DND-41 (cell line): ENCODE data around the gene TSC22D4.

Source experiments
- ATAC-seq: fragments of 200-7000 bp; cut with Tn5 transposase; 3 replicates; pipeline ENCODE4 v1.9.1; 2021; ENCODE audit warnings: low read depth; ENCODE audit not compliant: insufficient read depth
- DNase-seq: peaks from one replicate; pipeline ENCODE4 v3.0.0-alpha.2; 2020
- H2AFZ ChIP-seq: 2 replicates; pipeline ENCODE4 v1.6.0; 2012; ENCODE audit warnings: low read depth, low read length
- H3K27ac ChIP-seq: 2 replicates; pipeline ENCODE4 v1.5.1; 2012; ENCODE audit warnings: low read length, inconsistent platforms
- H3K27me3 ChIP-seq: fragments of 200-600 bp; sonication (generic); 2 replicates; pipeline ENCODE4 v1.6.0; 2012; ENCODE audit warnings: low read length, mild to moderate bottlenecking, inconsistent platforms; ENCODE audit not compliant: insufficient read depth, poor library complexity
- H3K36me3 ChIP-seq: 2 replicates; pipeline ENCODE4 v1.5.1; 2012; ENCODE audit warnings: low read length, inconsistent platforms; ENCODE audit not compliant: insufficient read depth
- H3K4me1 ChIP-seq: 2 replicates; pipeline ENCODE4 v1.5.1; 2012; ENCODE audit warnings: mild to moderate bottlenecking, low read length; ENCODE audit not compliant: insufficient read depth
- H3K4me2 ChIP-seq: 2 replicates; pipeline ENCODE4 v1.6.0; 2012; ENCODE audit warnings: mild to moderate bottlenecking, moderate library complexity, low read length, inconsistent platforms; ENCODE audit not compliant: insufficient read depth
- H3K4me3 ChIP-seq, 2 experiments: fragments of 200-600 bp in 1 of 2; shearing (Covaris generic) in 1 of 2; 2 replicates each; pipeline ENCODE4 v1.5.1; 2012 to 2016; ENCODE audit warnings: inconsistent platforms in 2 of 2, low read length in 2 of 2, mild to moderate bottlenecking in 2 of 2, low read depth in 1 of 2, moderate library complexity in 1 of 2
- H3K79me2 ChIP-seq: 2 replicates; pipeline ENCODE4 v1.6.0; 2012; ENCODE audit warnings: low read length, inconsistent platforms; ENCODE audit not compliant: insufficient read depth
- H3K9ac ChIP-seq: 2 replicates; pipeline ENCODE4 v1.6.0; 2012; ENCODE audit warnings: low read depth, mild to moderate bottlenecking, inconsistent platforms, low read length, moderate library complexity
- H3K9me3 ChIP-seq: 2 replicates; pipeline ENCODE4 v1.5.1; 2012; ENCODE audit warnings: low read length, moderate library complexity, mild to moderate bottlenecking, inconsistent platforms; ENCODE audit not compliant: insufficient read depth, severe bottlenecking
- H4K20me1 ChIP-seq: 2 replicates; pipeline ENCODE4 v1.6.0; 2012; ENCODE audit warnings: low read length; ENCODE audit not compliant: insufficient read depth
- EZH2 ChIP-seq: IDR thresholded peaks from 3 replicates; pipeline ENCODE4 v1.6.1; 2012; ENCODE audit warnings: borderline replicate concordance, low read depth, mild to moderate bottlenecking, moderate library complexity, low read length, inconsistent platforms; ENCODE audit not compliant: severe bottlenecking
- TF ChIP-seq, protein P1 (sequence below): IDR thresholded peaks from 2 replicates; pipeline ENCODE4 v1.5.1; 2012; ENCODE audit warnings: borderline replicate concordance, low read length, moderate library complexity, mild to moderate bottlenecking; ENCODE audit not compliant: poor library complexity, severe bottlenecking; ENCODE audit errors: extremely low read depth

TSC22D4 gene

GRCh38 chr7:100486111-100486636 lies 7.2 kb upstream of the TSC22D4 start:
- Histone ChIP-seq H3K9ac (no peak overlapping the region), H3K4me1 (peaks cover 13% of the 10 kb centered on the region), H3K27ac (no peak overlapping the region), H4K20me1 (peaks cover 2% of the 10 kb centered on the region; the same call in 1 of the 2 replicates), H3K36me3 (no peaks in the 10 kb centered on the region), H3K27me3 (peaks cover 7% of the 10 kb centered on the region), H2AFZ (no peak overlapping the region), H3K4me2 (no peak overlapping the region), H3K4me3 (no peak overlapping the region), H3K79me2 (no peaks in the 10 kb centered on the region), H3K9me3 (no peaks in the 10 kb centered on the region)
- DNase-seq: no peak
- ATAC-seq: no peak
- TF ChIP-seq, protein P1, sequence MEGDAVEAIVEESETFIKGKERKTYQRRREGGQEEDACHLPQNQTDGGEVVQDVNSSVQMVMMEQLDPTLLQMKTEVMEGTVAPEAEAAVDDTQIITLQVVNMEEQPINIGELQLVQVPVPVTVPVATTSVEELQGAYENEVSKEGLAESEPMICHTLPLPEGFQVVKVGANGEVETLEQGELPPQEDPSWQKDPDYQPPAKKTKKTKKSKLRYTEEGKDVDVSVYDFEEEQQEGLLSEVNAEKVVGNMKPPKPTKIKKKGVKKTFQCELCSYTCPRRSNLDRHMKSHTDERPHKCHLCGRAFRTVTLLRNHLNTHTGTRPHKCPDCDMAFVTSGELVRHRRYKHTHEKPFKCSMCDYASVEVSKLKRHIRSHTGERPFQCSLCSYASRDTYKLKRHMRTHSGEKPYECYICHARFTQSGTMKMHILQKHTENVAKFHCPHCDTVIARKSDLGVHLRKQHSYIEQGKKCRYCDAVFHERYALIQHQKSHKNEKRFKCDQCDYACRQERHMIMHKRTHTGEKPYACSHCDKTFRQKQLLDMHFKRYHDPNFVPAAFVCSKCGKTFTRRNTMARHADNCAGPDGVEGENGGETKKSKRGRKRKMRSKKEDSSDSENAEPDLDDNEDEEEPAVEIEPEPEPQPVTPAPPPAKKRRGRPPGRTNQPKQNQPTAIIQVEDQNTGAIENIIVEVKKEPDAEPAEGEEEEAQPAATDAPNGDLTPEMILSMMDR: no peak
- TF ChIP-seq EZH2: no peak

DNA sequence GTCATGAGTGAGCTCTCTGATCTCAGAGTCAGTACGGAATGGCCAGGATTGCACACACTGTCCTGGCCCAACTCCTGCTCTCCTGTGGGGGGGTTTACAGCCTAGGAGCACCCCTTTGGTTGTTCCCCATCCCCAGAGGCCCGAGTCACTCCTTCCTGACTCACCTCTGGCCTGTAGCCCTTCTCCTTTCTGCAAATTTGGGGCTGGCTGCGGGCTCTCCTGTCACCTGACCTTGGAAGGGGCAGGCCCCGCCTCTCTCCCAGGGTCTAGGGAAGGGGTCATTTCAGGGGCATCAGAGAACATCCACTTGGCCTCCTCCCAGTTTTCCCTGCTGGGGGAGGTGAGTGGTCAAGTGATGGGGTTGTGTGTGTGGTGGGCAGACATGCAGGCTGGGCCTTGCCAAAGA lies 6.5 kb upstream of the TSC22D4 start:
- peaks cover 13% of the 10 kb centered on the region for H3K4me1 ChIP-seq
- H3K4me2 ChIP-seq: no peak overlapping the region
- H3K4me3 ChIP-seq: no peak overlapping the region

DNA sequence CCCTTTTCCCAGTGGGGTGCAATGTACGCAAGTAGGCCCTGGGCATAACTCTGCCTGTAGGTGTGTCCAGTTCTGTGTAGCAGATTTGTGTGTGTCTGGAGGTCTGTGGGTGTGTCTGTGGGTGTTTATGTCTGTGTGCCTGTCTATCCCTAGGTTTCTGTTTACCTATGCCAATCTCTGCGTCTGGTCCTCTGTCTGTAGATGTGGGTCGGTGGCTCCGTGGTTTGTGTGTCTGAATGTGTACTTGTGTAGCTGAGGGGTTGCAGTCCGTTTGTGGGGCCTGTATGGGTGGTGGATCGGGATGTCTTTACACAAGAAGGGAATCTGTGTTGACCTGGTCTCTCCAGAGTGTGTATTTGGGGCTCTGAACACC lies 5.6 kb upstream of the TSC22D4 start:
- H3K4me3 ChIP-seq: no peak overlapping the region
- H3K4me1 ChIP-seq: peaks cover 15% of the 10 kb centered on the region
- TF ChIP-seq EZH2: no peak
- TF ChIP-seq, protein P1: no peak
- H3K36me3 ChIP-seq: no peaks in the 10 kb centered on the region
- peaks cover under 1% of the 10 kb centered on the region; the same call in 1 of the 2 replicates for H3K79me2 ChIP-seq
- H3K9me3 ChIP-seq: no peaks in the 10 kb centered on the region
- H4K20me1 ChIP-seq: peaks cover 2% of the 10 kb centered on the region; the same call in 1 of the 2 replicates
- H3K27ac ChIP-seq: no peak overlapping the region
- no peak overlapping the region for H2AFZ ChIP-seq
- peaks cover 7% of the 10 kb centered on the region for H3K27me3 ChIP-seq
- H3K9ac ChIP-seq: no peak overlapping the region
- no peak for DNase-seq
- ATAC-seq: no peak
- no peak overlapping the region for H3K4me2 ChIP-seq

More for the DNA sequence above, 6.5 kb upstream of the TSC22D4 start:
- ATAC-seq (no peak), DNase-seq (no peak)
- TF ChIP-seq, protein P1: no peak
- H3K27me3 ChIP-seq: peaks cover 7% of the 10 kb centered on the region
- H3K79me2 ChIP-seq: no peaks in the 10 kb centered on the region
- peaks cover 2% of the 10 kb centered on the region; the same call in 1 of the 2 replicates for H4K20me1 ChIP-seq
- H2AFZ ChIP-seq: no peak overlapping the region
- no peaks in the 10 kb centered on the region for H3K36me3 ChIP-seq
- H3K9me3 ChIP-seq: no peaks in the 10 kb centered on the region
- no peak overlapping the region for H3K9ac ChIP-seq
- no peak overlapping the region for H3K27ac ChIP-seq
